CD4-positive, alpha-beta T cell treated with Interleukin-4 for 1 hour (primary cell): Measurements from ENCODE around the gene RGS6.

Experiments used
- DNase-seq, 2 donors: peaks; one replicate each; pipeline ENCODE4 v3.0.0-alpha.2; 2020 to 2022

Gene RGS6

DNA sequence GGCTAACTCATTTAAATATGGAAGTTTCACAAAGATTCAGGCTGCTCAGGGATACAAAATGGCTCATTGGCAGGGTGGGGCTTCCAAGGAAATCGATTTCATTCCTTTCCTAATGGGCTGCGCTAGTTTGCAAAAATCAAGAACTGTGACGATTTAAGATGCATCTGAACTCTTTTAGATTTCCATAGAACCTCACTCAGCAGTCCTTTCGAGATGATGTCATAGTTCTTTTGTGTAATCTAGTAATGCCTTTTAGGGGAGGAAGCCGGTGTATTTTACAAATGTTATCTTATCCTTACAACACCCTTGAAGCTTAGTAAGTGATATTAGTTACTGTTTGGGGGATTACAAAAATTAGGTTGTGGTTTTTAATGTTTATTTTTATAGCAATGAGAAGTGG is 239.8 kb downstream of the RGS6 start:
- no peak for DNase-seq

DNA sequence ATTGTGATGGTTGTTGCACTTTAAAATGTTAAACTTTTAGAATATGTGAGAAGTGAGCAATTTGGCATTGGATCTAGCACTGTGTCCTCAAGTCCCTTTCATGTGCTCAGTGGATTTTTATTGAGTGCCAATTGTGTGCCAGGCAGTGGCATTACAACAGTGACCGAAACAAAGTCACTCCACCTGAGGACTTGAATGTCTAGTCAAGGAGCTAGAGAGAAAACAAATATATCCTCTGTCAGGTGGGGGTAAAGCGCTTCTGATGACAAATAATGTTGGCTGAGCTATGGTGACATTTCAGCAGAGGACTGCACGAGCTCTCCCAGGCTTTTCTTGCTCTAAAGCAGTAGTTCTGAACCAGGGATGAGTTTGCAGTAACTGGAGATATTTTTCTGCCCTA is 240.4 kb downstream of the RGS6 start:
- DNase-seq = no peak

DNA sequence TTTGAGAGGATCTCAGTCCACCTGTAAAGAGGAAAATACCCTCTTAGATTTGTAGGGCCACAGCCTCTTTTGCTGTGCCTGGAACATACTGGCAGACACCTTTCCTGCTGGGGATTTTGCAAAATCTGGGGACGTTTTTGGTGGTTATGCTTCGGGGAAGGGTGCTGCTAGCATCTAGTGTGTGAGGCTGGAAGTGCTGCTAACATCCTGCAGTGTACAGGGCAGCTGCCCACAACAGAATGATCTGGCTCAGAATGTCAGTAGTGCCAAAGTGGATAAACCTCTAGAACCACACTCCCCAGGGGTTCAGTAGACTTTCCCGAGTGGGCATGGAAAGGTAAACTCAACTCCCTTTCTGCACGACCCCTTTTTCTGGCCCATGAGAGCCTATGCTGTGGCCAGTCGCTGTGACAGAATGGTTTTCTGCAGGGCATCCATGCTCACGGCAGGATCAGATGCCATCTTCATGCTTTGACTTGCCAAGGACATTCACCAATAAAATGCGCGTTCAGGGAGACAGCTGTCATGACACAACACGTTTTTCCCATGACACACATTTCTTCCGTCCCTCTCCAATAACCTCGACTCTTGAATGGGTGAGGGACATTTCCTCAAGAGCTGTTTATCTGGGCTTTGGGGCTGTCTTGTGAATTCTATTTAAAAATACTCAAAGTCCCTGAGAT is 240.9 kb downstream of the RGS6 start:
- no peak for DNase-seq

DNA sequence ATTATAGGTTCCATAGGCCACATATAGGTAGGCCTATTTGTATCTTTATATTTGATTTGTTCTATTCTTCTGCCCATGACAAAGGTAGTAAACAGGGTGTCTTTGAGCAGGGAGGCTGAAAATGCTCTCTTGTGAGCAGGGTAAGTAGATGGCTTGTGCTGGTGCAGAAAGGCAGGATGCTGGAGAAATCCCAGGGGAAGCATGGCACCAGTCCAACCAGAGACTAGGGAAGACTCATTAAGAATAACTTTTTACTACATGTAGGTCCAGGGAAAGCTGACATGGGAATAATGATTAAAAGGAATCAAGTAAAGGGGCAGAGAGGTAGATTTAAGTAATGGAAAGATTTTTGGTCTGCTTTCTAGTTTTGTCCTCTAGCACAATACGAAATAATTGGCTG is 245.0 kb downstream of the RGS6 start:
- no peak for DNase-seq

DNA sequence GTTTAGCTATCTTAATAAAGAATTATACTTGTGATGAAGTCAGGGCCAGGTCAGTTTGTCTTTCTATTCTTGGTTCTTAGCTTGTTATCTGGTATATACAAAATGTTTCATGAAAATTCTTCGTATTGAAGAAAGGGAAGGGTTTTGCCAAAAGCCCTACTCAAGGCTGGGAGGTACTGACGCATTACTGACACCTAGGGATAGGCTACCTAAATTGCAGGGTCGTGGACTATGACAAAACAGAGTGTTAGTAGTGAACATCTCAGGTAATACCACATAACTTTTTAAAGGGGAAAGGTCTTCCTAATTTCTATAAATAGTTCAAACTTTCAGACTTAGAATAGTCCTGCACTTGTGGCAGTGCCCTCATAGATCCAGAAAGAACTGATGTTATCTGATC is 246.3 kb downstream of the RGS6 start:
- DNase-seq = no peak

DNA sequence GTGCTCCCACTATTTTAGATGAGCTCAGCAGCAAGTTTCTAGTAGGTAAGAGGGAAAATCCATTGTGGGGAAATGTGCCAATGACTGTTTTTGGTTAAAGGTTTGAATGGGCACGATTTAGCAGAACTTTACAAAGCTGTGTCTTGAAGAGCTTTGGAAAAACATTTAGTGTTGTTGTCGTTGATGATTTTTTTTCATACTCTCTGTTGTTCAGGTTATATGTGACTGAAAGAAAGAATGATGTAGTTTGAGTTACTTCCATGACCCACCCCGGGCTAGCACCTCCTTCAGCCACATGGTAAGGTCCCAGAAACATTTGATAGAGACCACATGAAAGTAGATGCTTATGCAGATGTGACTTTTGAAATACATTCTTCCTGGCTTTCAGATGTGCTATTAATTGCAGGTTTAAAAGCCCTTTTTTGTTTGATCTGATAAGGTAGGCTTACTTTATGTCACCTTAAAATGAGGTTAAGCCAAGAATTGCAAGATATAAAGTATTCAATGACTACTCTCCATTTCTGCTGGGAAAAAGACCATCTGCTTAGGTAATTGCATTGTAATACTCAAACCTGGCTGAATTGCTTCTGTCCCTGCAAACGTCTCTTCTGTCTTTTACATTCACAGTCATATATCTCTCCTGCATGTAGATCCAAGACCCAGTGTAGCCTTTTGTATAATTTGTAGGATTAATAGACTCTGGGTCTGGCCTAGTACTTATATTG is 250.6 kb downstream of the RGS6 start:
- no peak for DNase-seq

DNA sequence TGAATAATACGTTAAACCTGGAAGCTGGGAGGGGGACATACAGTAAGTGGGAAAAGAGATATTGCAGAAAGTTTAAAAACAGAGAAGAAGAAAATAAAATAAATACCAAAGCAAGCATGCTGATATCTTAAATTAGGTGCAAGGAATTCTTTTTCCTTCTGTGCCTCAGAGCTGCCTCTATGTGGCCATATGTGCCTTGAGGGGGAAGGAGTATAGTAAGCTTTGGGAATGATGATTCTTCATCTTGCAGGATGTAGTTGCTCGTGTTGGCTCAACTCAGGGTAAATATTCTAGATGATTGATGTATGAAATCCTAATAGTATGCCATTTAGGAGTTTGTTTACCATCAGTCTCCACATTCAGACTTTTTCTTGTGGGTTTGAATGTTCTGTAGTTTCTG is 251.4 kb downstream of the RGS6 start:
- no peak for DNase-seq

DNA sequence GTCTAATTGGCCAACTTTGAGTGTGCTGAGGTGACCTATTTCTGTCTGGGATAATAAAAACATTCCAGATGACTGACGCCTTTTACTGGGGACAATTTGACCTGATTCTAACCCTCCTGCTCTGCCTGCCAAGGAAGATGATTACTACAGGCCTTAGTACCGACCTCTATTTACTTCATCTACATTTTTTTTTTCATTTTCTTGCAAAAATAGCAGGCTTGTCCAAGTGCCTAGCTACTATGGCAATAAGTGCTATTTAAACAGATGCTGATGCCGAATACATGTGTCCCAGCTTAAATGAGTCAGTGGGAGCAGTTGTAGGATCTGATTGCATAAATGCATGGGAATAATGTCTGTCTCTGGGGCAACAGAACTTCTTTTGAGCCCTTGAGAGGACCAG is 254.3 kb downstream of the RGS6 start:
- no peak for DNase-seq

DNA sequence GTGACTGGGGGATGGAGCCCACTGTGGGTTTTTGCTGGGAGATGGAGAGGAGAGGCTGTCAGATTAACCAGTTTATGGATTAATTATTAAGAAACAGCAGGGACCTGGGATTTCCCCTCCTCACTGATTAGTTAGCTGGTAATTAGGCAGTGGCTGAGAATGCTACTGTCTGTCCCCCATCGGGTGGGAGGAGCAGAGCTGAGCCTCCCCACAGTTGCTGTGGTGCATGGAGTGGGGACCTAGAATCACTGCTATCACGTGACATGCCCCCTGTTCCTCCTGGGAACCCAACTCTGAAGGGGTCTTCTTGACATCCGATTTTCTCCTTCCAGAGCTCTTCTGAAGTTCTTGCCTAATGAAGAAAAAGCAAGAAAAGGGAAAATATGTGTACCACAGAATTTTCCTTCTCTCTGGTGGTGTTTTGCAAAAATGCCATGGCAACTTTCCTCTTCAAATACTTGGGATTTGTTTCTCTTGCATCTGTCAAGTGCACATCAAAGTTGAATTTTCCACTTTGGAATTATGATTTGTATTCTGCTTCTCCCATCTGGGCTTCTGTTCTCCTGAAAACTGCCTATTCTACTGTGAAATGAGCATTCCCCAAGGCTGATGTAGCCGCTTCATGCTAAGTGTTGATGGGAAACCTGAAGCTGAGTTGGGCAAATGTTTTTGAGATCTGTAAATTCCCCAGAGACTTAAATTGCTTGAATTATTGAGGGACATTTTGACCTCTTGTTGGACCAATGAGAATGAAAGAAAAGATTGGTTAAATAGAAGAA is 264.2 kb downstream of the RGS6 start:
- DNase-seq = no peak

DNA sequence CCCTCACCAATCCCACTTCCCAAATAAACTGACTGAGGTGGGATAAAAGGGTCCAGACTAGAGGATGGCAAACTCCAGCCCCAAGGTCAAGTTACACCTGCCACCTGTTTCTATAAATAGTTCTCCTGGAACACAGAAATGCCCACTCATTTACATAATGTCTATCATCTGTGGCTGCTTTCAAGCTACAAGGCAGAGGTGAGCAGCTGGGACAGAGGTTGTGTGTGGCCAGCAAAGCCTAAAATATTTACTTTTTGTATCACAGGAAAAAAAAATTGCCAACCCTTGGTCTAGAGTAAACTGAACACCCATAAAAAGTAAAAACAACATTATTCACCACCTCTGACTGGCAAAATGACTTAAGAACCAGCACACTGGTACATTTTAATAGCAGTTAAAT is 269.4 kb downstream of the RGS6 start:
- DNase-seq = no peak

DNA sequence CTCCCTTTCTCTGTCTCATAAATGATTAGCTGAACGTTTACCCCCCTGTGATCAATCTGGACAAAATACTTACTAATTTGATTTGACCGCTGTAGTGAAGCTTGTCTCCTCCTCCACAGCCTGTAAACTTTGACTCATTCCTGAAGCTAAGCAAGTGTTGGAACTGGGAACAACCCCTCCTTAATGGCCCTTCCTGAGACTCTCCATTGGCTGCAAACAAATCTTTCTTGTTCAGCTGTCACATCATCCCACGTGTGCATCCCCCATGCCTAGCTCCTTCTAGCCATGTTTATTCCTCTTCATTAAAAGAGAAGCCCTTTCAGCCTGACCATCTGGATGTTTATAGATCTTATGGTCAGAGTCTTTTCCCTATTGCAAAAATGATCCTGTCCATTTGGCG is 281.2 kb downstream of the RGS6 start:
- no peak for DNase-seq

DNA sequence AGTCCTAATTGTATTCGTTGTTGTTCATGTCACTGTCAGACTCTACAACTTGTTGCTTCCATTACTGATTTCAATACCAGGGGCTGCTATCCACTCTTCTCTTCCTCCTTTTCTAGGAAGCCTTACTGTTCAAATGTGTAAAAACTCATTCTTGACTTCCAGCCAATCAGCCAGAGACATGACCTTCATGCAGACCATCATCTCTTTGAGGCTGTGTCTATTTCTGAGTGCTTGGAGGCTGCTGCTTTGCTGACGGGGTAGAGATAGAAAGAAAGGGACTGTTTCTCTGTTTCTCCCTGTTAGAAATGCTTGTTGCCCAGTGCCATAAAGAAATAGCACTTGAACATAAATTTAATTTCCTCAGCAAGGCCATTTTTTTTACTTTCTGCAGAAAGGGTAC is 282.9 kb downstream of the RGS6 start:
- DNase-seq = no peak

DNA sequence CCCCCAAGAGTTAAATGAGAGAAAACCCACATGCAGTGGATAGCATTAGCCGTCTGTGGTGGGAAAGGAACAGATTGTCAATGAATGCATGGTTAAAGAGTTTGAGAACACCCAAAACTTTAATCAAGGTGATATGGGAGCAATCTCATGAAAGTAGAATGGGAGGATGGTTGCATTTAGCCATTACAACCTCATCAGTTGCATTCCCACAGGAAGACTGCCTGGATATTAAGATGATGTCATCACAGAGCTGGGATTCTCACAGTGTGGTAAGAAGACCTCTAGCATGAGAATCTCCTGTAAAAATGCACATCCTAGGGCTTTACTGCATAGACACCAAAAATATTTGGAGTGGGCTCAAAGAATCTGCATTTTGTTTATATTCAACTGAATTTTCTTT is 284.9 kb downstream of the RGS6 start:
- DNase-seq = no peak

DNA sequence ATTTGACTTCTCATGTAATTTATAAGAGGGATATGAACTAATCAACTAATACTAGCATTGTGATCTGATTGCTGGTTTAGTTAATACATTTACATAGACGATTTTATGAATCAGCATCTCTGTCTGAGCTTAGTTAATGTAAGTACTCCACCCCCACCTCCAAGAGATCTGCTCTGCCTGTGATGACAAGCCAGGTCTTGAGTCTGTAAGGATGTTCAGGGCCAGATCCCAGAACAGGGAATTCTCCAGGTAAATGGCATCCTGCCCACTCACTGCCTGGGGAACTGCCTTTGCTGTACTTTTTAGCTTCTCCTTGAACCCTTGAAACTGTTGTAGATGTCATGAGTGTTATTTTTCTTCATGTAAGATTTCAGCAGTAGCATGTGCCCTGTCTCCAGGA is 289.8 kb downstream of the RGS6 start:
- no peak for DNase-seq

DNA sequence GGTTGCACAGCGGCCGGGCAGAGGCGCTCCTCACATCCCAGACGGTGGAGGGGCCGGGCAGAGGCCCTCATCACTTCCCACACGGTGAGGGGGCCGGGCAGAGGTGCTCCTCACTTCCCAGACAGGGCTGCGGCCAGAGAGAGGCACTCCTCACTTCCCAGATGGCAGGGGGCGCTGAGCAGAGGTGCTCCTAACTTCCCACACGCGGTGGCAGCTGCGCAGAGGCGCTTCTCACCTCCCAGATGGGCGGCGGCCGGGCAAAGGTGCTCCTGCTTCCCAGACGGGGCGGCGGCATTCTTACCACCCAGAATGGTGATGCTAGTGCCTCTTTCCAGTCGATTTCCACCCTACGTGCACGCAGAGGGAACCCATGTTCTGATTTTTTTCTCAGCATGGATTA is 304.4 kb downstream of the RGS6 start:
- DNase-seq = no peak

DNA sequence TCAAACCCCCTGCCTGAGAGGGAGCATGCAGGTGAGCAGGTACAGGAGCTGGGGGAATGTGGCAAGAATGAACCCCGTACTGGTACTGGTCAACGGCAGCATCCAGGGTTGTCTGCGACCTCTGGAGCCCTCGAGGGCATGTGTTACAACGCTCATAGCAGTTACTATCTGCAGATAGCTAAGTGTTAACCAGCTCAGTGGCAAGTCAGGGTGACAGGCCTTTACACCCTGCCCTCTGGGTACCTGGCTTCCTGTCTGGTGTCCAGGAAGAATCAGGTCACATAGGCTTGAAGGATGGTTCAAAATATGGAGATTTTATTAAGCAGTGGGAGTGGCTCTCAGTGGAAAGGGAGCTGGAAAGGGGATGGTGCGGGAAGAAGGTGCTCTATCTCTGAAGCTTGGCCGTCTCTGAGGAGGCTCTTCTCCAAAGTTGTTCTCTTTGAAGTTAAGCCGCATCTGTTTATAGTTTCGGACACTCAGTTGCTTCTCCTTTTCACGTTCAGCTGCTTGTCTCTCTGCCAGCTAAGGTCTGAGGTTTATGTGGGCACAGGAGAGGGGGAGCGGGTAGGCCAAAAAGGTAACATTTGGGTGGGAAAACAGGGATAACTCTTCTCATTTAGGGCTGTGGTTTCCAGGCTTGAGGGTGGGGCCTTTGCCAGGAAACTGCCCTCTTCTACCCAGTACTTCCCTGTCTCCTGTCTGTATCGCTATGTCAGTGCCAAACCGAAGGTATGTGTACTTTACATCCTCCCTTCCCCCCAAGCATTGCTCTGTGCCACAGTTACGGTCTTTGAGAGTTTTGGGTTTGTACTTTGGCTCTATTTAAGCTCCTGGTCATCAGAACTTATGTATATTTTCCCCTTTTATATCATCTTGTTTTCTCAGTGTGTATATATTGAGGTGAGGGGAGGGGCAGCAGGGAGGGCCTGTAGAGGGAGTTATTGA is 305.8 kb downstream of the RGS6 start:
- no peak for DNase-seq

DNA sequence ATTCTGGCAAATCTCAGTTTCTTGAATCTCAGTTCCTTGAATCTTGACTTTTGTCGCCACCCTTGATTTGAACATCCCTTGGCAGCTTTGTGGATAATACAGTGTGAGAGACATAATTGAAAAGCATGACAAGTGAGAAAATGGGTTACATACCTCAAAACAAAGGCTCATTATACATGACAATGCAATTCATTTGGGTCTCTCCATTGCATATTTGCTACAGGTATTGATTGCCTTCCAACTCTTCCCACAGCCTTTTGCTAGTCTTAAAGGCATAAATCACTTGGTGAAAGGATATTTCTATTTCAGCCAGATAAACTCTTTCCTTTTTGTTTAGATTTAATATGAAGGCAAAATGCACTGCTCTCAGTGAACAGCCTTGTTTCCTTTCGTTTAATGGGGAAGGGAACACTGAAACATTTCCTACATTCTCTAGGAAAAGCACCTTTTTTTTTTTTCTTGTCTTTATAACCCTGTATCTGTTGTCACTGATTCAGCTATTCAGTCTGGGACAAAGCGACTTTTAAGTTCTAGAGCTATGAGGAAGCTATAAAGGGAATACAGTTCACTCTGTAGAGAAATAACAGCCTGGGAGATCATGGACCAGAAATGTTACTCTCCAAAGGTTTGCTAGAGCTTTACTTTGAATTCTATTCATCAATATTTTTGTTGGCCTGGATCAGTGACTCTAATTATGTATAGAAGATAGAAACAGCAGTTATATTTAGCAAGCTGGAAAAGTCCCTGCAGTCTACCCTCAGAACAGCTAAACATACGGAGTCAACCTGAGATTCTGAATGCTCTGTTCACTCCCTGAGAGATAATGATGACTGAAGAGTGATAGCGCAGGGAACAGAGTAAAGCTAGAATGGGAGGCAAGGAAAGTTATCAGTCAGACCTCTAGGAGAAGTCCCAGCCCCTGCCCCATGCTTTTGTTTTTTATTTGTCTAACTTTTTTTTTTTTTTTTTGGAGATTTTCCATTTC is 311.4 kb downstream of the RGS6 start:
- no peak for DNase-seq

DNA sequence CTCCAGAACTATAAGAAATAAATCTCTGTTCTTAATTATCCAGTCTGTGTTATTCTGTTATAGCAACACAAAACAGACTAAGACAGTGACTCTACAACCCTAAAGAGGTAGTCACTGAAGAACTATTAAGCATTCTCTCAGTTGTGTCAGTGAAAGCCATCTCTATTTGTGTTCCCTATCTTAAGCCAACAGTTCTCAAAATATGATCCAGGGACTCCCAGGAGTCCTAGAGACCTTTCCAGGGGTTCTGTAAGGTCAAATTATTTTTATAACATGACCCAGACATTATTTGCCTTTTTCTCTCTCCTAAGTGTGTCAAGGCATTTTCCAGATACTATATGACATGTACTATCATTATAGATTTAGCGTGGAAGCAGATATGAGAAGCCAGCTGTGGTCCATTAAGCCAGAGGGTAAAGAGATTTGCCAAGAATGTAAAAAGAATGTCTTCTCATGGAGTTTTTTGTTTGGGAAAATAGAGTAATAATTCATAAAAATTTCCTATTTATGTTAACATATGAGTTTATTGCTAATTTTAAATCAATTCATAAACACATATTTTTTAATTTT is 315.8 kb downstream of the RGS6 start:
- DNase-seq = no peak

DNA sequence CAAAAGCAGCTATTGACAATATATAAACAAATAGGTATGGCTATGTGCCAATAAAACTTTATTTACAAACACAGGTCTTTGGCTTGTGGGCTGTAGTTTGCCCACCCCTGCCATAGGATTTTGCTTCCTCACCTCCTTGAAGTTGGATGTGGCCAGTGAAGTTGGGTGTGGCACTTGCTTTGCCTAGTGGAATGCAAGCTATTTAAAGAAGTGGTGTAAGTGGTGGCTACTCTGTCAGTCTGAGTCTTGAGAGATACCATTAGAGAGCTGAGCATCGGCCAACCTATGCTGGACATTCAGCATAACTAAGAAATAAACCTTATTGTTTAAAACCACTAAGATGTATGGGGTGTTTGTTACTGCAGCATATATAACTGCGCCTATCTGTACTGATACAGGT is 321.3 kb downstream of the RGS6 start:
- DNase-seq = no peak

DNA sequence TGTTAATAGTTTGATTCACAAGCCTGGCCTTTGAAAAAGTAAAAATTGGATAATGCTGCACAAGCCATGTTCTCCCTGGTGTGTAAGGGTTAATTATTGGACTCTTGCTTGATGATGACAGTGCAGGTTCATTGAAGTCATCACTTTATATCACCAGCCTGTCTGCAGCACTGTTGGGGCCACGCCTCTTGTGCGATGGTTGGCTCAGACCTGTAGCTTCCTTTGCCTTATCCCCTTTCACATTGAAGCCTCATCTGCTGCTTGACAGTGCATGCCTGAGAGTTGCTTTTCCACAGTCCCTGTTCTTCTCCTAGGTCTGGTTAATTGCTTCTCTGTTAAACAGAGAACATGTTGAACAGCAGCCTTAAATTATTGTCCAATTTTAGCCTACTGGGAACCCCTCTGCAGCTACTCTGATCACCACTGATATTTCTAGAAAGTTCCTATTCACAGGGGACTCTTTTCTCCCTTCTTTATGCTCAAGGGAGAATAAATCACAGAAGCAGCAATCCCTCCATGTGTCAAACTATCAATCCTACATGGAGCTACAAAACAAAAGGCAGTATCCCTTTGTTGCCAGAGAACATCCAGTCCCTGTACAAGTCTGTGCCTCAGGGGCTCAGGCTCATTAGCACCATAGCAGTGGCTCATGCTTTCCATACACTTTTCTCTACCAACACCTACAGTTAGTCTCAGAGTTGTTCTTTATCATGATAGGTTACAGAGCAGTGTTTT is 322.1 kb downstream of the RGS6 start:
- DNase-seq = no peak
